Astrocyte (in vitro differentiated cells and primary cell): Measurements from ENCODE around the gene DELE1.

ENCODE experiments used
- EZH2 ChIP-seq: IDR thresholded peaks from 2 replicates; pipeline ENCODE4 v1.6.1; 2012; ENCODE audit warnings: mild to moderate bottlenecking, low read length, inconsistent platforms; ENCODE audit not compliant: insufficient read depth
- TF ChIP-seq, protein P1 (sequence below): IDR thresholded peaks from 2 replicates; pipeline ENCODE4 v1.5.1; 2011; ENCODE audit warnings: low read depth, mild to moderate bottlenecking, inconsistent platforms, low read length, moderate library complexity; ENCODE audit not compliant: insufficient read depth

- TF ChIP-seq, protein P1, sequence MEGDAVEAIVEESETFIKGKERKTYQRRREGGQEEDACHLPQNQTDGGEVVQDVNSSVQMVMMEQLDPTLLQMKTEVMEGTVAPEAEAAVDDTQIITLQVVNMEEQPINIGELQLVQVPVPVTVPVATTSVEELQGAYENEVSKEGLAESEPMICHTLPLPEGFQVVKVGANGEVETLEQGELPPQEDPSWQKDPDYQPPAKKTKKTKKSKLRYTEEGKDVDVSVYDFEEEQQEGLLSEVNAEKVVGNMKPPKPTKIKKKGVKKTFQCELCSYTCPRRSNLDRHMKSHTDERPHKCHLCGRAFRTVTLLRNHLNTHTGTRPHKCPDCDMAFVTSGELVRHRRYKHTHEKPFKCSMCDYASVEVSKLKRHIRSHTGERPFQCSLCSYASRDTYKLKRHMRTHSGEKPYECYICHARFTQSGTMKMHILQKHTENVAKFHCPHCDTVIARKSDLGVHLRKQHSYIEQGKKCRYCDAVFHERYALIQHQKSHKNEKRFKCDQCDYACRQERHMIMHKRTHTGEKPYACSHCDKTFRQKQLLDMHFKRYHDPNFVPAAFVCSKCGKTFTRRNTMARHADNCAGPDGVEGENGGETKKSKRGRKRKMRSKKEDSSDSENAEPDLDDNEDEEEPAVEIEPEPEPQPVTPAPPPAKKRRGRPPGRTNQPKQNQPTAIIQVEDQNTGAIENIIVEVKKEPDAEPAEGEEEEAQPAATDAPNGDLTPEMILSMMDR, result no peak
- TF ChIP-seq EZH2, result no peak
Measured at GRCh38 chr5:141915881-141916336, 7.8 kb upstream of the DELE1 start.
